Adipose tissue (tissue), 3 donors: ENCODE measurements around the gene OPN4. TPM values are rescaled to one million over a fixed set of nuclear protein-coding genes. Genes with fewer than 3 reads are reported as not detected.

Source experiments
- H3K27ac ChIP-seq: one replicate; pipeline ENCODE4 v1.5.1; 2013; ENCODE audit warnings: low read depth, low read length
- WGBS, 3 donors: extraction: QIAGEN DNeasy Blood & Tissue Kit; methylation state at CpG; one replicate each; pipeline ENCODE4 v1.1.7; 2013; 5-methylcytosine and 5-hydroxymethylcytosine counted together
- polyA plus RNA-seq, 3 donors: library from polyadenylated mRNA; stranded (reverse); fragments of 200-250 nt; gene quantifications; one replicate each; pipeline ENCODE4 v1.2.3, GENCODE V29; 2013
- donor health status: healthy with polysubstance abuse.
- donor health status: Bipolar disorder and iron deficiency.
- donor health status: healthy.

OPN4 gene
- polyA plus RNA-seq, 3 donors, result 0.02 to 0.34 (median 0.18) TPM

DNA sequence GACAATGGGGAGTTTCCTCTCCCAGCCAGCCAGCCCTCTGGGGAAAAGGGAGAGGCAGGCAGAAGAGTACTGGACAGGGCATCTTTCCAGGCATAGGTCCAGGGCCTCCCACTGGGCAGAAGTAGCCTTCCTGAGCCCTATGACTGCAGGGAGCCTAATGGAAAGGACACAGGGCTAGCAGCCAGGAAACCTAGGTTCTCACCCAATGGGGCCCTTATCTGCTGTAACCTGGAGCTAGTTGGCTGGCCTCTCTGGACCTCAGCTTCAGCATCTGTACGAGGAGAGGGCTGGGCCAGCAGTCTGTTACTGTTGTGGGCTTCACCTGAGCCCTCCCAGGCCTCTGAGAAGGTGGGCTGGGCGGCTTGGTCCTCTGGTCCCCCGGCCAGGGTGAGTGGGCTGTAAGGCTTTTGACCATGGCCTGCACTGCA is 36.3 kb downstream of the OPN4 start:
- H3K27ac ChIP-seq, result no peak overlapping the region
- 81 to 83% (median 83%) methylated on average over 3 of the region's 3 CpGs for WGBS, 3 donors

GRCh38 chr10:86691333-86692022 is 37.1 kb downstream of the OPN4 start:
- H3K27ac ChIP-seq, result no peak overlapping the region
- WGBS, 3 donors, result 94 to 97% (median 95%) methylated on average over 14 of the region's 14 CpGs

DNA sequence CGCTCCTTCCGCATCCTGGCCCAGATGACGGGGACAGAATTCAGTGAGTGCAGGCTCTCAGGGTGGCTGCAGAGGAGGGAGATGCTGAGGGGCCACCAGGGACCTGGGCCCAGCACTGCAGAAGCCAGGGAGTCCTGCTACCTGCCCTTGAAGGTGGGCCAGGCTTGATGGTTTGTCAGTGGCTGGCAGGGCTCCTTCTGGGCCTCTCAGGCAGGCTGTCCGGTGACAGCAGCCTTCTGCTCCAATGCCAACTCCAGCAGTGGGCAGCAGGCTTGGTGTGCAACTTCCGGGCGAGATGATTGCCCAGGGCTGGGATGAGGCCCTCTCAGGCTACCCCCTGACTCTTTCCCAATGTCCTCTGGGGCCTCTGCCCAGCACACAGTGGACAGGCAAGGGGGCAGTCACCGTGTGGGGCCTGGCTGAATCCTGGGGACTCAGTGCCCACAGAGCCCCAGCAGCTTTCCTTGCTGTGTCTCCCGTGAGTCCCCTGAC is 37.7 kb downstream of the OPN4 start:
- H3K27ac ChIP-seq, result no peak overlapping the region
- WGBS, 3 donors, result 87 to 96% (median 90%) methylated on average over 8 of the region's 8 CpGs

- H3K27ac ChIP-seq, result no peak overlapping the region
- 87 to 96% (median 93%) methylated on average over 7 of the region's 7 CpGs for WGBS, 3 donors
Observed at GRCh38 chr10:86692664-86693063, 38.3 kb downstream of the OPN4 start.

GRCh38 chr10:86693275-86693674 is 38.9 kb downstream of the OPN4 start:
- no peak overlapping the region for H3K27ac ChIP-seq
- WGBS, 3 donors, result 80 to 90% (median 81%) methylated on average over 2 of the region's 2 CpGs

GRCh38 chr10:86693721-86694369 is 39.5 kb downstream of the OPN4 start:
- no peak overlapping the region for H3K27ac ChIP-seq
- WGBS, 3 donors, result 18 to 19% (median 19%) methylated on average over 10 of the region's 10 CpGs

DNA sequence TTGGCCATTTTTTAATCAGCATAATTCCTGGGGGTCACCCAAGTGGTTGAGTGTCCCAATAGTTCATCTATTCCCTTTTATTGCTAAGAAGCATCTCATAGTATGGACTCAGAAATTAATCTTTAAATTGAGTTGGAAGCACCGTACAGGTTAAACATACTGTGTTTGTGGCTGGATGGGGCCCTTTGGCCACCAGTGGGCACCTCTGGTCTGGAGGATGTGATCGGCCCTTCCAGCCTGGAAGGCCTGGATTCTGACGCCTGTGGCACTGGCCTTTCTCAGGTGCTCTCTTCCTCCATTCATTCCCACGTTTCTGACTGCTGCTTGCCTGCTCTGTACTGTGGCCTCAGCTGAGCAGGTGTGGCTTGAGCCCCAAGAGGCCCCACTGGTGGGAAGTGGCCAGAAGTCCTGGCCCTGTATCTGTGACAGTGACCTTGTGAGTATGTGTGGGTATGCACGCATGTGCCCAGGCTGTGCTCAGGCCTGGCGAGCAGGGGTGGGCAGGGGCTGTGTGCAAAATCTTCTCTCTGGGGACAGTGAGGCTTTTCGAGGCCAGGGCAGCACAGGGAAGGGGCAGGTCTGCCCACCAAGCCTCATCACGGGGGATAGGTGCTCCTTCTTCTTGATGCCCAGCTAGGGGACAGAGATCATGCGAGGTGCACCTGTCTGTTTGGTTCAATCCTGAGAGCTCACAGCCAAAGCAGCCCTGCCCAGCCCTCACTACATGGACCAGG is 44.0 kb downstream of the OPN4 start:
- WGBS, 3 donors, result 44 to 83% (median 80%) methylated on average over 9 of the region's 9 CpGs
- no peak overlapping the region for H3K27ac ChIP-seq

GRCh38 chr10:86699125-86699524 is 44.8 kb downstream of the OPN4 start:
- 67 to 89% (median 78%) methylated on average over 7 of the region's 7 CpGs for WGBS, 3 donors
- no peak overlapping the region for H3K27ac ChIP-seq

- H3K27ac ChIP-seq, result no peak overlapping the region
- WGBS, 3 donors, result 87 to 97% (median 91%) methylated on average over 8 of the region's 8 CpGs
Observed at GRCh38 chr10:86699541-86699940, 45.2 kb downstream of the OPN4 start.

DNA sequence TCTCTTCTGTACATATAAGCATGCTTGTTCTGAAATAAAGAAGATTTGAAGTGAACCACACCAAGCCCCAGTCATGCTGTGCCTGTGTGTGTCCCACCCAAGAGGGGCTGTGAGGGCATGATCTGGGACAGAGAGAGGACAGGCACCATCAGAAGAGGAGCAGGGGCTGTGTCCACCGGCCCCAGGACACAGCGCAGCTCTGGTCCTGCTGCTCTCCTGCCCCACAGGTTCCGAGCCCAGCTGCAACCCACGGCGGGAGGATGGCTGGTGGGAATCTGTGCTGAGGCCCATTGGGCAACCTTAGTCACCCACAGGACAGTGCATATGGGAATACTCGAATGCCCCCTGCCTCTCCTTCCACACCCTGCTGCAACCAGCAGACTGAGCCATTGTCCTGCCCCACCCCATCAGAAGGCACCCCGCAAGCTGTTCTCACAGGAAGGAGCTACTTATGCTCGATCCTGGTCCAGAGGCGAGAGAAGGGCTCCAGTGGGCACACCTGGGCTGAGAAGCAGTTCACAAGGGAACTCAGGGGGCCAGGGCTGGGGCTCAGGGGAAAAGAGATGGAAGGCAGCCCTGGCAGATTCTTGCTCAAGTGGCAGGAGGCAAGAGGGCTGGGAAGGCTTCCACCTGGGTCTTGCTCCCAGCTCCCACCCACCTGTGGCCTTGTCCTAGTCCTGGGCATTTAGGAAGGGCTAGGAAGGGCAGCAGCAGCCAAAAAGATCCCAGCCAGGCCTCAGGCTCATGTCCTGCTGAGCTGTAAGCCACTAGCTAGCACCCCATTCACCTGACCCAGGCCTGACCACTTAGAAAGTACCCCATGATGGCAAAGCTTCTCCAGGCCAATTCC is 45.9 kb downstream of the OPN4 start:
- 79 to 91% (median 87%) methylated on average over 9 of the region's 9 CpGs for WGBS, 3 donors
- no peak overlapping the region for H3K27ac ChIP-seq

DNA sequence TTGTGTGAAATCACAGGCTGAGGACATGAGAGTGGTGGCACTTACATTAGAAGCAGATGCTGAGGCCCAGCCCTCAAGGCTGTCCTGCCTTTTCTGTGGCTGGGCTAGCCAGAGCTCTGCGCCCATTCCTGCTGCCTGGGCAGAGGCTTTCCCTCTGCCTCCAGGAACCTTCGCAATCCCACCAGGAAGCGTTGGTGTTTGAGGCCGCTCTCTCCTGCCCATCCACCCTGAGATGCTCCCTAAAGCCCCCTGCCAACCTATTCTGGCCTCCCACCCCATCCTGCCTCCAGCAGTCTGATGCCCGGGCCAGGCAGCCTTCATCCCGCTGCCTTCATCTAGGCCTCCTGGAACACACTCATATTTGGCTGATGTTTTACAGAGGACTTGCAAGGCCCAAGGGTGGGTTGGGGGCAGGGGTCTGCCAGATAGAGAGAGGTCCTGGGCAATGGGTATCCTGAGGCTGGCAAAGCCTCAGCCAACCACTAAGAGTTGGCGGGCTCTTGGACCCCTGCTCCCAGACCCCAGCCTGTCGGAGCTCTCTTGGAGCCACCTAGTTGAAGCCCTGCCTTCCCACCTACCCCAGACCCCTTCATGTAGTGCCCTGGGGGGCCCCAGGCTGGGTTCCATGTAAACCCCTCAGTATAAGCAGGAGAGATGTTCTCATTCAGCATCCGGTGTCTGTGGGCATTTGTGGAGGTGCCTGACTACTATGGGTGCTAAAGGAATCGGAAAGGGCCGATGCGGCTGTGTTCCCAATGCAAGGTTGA is 46.7 kb downstream of the OPN4 start:
- 94 to 96% (median 95%) methylated on average over 12 of the region's 12 CpGs for WGBS, 3 donors
- no peak overlapping the region for H3K27ac ChIP-seq

- H3K27ac ChIP-seq, result no peak overlapping the region
- WGBS, 3 donors, result 88 to 94% (median 93%) methylated on average over 8 of the region's 8 CpGs
Observed at GRCh38 chr10:86703176-86703575, 48.8 kb downstream of the OPN4 start.

- WGBS, 3 donors, result 82 to 92% (median 84%) methylated on average over 1 of the region's 1 CpG
- no peak overlapping the region for H3K27ac ChIP-seq
Observed at GRCh38 chr10:86705139-86705538, 50.8 kb downstream of the OPN4 start.

DNA sequence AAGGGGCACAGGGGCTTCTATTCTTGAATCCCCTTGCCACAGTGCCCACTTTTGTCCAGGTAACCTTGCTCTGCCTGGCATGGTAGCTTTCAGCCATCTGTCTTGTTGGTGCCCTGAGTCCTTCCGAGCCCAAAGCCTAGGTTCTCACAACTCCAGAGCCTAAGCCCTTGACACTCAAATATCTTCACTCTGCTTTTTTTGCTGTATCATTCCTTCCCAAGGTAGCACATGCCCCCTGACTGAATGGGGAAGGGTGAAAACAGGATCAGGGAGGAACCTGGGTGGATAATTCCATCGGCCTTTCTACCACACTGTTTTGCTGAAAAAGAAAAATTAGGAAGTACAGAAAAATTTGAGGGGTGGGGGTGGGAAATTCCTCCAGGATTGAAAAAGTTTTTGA is 51.6 kb downstream of the OPN4 start:
- H3K27ac ChIP-seq, result no peak overlapping the region
- 81 to 91% (median 91%) methylated on average over 2 of the region's 2 CpGs for WGBS, 3 donors

DNA sequence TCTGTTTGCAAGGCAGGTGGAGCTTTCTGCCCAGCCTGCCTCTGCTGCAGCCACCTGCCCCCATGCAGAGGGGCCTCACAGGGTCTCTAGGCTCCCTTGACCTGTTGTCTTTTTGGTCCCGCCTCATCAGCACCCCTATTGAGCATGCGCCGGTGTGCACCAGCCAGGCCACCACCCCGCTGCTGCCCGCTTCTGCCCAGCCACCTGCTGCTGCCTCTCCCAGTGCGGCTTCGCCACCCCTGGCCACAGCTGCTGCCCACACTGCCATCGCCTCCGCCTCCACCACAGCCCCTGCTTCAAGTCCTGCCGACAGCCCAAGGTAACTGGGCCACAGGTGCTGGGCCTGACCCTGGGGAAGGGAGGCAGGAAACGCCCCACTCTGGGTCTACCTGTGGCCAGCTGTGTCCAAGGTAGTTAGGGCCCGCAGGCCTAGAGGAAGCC is 52.1 kb downstream of the OPN4 start:
- 62 to 94% (median 92%) methylated on average over 12 of the region's 12 CpGs for WGBS, 3 donors
- no peak overlapping the region for H3K27ac ChIP-seq

- 84 to 96% (median 94%) methylated on average over 1 of the region's 1 CpG for WGBS, 3 donors
- no peak overlapping the region for H3K27ac ChIP-seq
Observed at GRCh38 chr10:86706977-86707376, 52.6 kb downstream of the OPN4 start.

DNA sequence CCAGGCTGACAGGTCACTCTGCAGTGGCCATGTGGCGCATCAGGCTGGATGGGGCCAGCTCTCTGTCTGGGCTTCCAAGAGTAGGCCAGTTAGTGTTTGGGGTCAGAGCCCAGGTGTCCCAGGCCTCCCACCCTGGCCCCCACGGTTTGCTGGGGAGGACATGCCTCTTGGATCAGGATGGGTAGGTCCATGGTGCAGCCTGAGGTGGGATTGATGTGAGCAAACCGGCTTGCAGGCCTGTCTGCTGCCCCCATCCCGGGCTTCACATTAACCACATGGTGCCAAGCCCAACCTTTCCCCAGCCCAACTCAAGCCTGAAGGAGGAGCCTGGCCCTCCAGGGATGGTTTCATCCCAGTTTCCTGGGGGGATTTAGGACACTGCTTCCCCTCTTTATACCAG is 53.2 kb downstream of the OPN4 start:
- WGBS, 3 donors, result 67 to 70% (median 69%) methylated on average over 4 of the region's 4 CpGs
- H3K27ac ChIP-seq, result no peak overlapping the region
